GM19463 (cell line): Measurements from ENCODE around the gene GALNT9.
"Not testable (repeated sequence)": the region's sequence is repeated elsewhere in the genome, so short reads cannot be mapped to it uniquely, and the experiment has no call there.

ENCODE experiments used
- ATAC-seq: cut with Tn5 transposase; IDR thresholded peaks from one replicate; pipeline ENCODE4 v1.9.1; 2021; ENCODE audit warnings: mild to moderate bottlenecking, moderate library complexity; ENCODE audit not compliant: unreplicated experiment

GALNT9 gene

GRCh38 chr12:132238488-132238854, 90.9 kb downstream of the GALNT9 start:
- no peak for ATAC-seq

GRCh38 chr12:132237772-132238487, 91.5 kb downstream of the GALNT9 start:
- no peak for ATAC-seq

GRCh38 chr12:132236930-132237771, 92.2 kb downstream of the GALNT9 start:
- no peak for ATAC-seq

GRCh38 chr12:132236129-132236929, 93.1 kb downstream of the GALNT9 start:
- ATAC-seq: no peak

GRCh38 chr12:132235116-132235820, 94.1 kb downstream of the GALNT9 start:
- ATAC-seq: no peak

GRCh38 chr12:132230381-132230780, 99.0 kb downstream of the GALNT9 start:
- ATAC-seq: no peak

GRCh38 chr12:132229926-132230325, 99.5 kb downstream of the GALNT9 start:
- ATAC-seq: no peak

- no peak for ATAC-seq
Observed at GRCh38 chr12:132229193-132229760, 100.1 kb downstream of the GALNT9 start.

GRCh38 chr12:132228476-132229192, 100.8 kb downstream of the GALNT9 start:
- no peak for ATAC-seq

- ATAC-seq: no peak
Observed at GRCh38 chr12:132227782-132228475, 101.5 kb downstream of the GALNT9 start.

GRCh38 chr12:132227118-132227517, 102.3 kb downstream of the GALNT9 start:
- no peak for ATAC-seq

- no peak for ATAC-seq
Observed at GRCh38 chr12:132226604-132227003, 102.8 kb downstream of the GALNT9 start.

- no peak for ATAC-seq
Observed at GRCh38 chr12:132225214-132225613, 104.2 kb downstream of the GALNT9 start.

GRCh38 chr12:132224484-132224883, 104.9 kb downstream of the GALNT9 start:
- no peak for ATAC-seq

- no peak for ATAC-seq
Observed at GRCh38 chr12:132222808-132223173, 106.6 kb downstream of the GALNT9 start.

- no peak for ATAC-seq
Observed at GRCh38 chr12:132222096-132222807, 107.1 kb downstream of the GALNT9 start.

- not testable (repeated sequence) for ATAC-seq
Observed at GRCh38 chr12:132219761-132220160, 109.6 kb downstream of the GALNT9 start.

- ATAC-seq: no peak
Observed at GRCh38 chr12:132219323-132219722, 110.1 kb downstream of the GALNT9 start.

GRCh38 chr12:132218915-132219314, 110.5 kb downstream of the GALNT9 start:
- no peak for ATAC-seq
